Testis (tissue), 2 donors: Measurements from ENCODE around the gene BMP8A.
"Not testable (repeated sequence)": the region's sequence is repeated elsewhere in the genome, so short reads cannot be mapped to it uniquely, and the experiment has no call there.

Source experiments
- POLR2A ChIP-seq: fragments of 450-650 bp; IDR thresholded peaks from one replicate; pipeline ENCODE4 v1.6.1; 2017; ENCODE audit warnings: antibody characterized with exemption, mild to moderate bottlenecking, moderate library complexity
- TF ChIP-seq, protein P1 (sequence below), 3 experiments: fragments of 450-650 bp in 2 of 3; fragments of 200-600 bp in 1 of 3; sonication (generic) in 1 of 3; IDR thresholded peaks; one replicate each; pipeline ENCODE4 v1.5.1; 2016 to 2019; ENCODE audit warnings: antibody characterized with exemption in 3 of 3, mild to moderate bottlenecking in 2 of 3, moderate library complexity in 1 of 3

DNA sequence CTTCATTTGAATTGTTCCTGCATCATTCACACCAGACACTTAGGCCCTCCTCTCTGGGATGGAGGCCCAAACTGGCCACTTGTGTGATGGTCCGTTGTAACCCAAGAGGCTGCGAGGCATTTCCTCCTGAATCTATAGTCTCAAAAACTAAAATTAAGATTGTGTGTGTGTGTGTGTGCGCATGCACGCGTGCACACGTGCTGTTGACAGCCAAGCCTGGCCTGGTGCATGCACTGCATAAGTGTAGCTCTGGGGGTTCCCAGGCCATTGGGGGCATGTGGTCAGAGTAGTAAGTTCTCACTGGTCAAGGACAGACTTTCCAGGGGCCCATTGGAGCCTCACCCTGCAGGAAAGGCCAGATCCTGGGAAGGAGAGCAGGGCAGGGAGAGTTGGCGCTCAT is 26.5 kb downstream of the BMP8A start:
- TF ChIP-seq, protein P1, sequence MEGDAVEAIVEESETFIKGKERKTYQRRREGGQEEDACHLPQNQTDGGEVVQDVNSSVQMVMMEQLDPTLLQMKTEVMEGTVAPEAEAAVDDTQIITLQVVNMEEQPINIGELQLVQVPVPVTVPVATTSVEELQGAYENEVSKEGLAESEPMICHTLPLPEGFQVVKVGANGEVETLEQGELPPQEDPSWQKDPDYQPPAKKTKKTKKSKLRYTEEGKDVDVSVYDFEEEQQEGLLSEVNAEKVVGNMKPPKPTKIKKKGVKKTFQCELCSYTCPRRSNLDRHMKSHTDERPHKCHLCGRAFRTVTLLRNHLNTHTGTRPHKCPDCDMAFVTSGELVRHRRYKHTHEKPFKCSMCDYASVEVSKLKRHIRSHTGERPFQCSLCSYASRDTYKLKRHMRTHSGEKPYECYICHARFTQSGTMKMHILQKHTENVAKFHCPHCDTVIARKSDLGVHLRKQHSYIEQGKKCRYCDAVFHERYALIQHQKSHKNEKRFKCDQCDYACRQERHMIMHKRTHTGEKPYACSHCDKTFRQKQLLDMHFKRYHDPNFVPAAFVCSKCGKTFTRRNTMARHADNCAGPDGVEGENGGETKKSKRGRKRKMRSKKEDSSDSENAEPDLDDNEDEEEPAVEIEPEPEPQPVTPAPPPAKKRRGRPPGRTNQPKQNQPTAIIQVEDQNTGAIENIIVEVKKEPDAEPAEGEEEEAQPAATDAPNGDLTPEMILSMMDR (IDR thresholded peaks at IDR 0.05) = not testable (repeated sequence)
- not testable (repeated sequence) for TF ChIP-seq POLR2A
